Peyer's patch (tissue), 4 donors: ENCODE data around the gene BANK1.

Experiments
- CTCF ChIP-seq, 6 experiments: fragments of 450-650 bp in 4 of 6; fragments of 200-600 bp in 2 of 6; sonication (generic) in 1 of 6; IDR thresholded peaks; one replicate each; pipeline ENCODE4 v1.5.1; 2017 to 2019; ENCODE audit warnings: antibody characterized with exemption in 6 of 6, mild to moderate bottlenecking in 3 of 6, moderate library complexity in 1 of 6
- POLR2A ChIP-seq, 2 donors: fragments of 450-650 bp; IDR thresholded peaks; one replicate each; pipeline ENCODE4 v1.5.1; 2017; ENCODE audit warnings: antibody characterized with exemption in 2 of 2, mild to moderate bottlenecking in 2 of 2, moderate library complexity in 2 of 2

GRCh38 chr4:101813604-101814003, 23.1 kb downstream of the BANK1 start:
- TF ChIP-seq CTCF (IDR thresholded peaks at IDR 0.05) (no peak), POLR2A (IDR thresholded peaks at IDR 0.05) (no peak)
